Neutrophil (primary cell): ENCODE results near the gene GGT7.

Experiments
- H3K27ac ChIP-seq: fragments of 200-600 bp; sonication (generic); 2 replicates; pipeline ENCODE4 v1.5.1; 2016; ENCODE audit warnings: mild to moderate bottlenecking, moderate library complexity
- H3K27me3 ChIP-seq: fragments of 200-600 bp; sonication (generic); 2 replicates; pipeline ENCODE4 v1.6.0; 2016; ENCODE audit warnings: mild to moderate bottlenecking
- H3K36me3 ChIP-seq: fragments of 200-600 bp; sonication (generic); 2 replicates; pipeline ENCODE4 v1.5.1; 2017
- H3K4me1 ChIP-seq, 2 experiments: fragments of 200-600 bp in 1 of 2; sonication (generic) in 1 of 2; 1 replicate in 1 of 2; 2 replicates in 1 of 2; pipeline versions ENCODE4 v1.5.1 to v1.6.1; 2013 to 2016; ENCODE audit warnings: low read depth in 1 of 2, low read length in 1 of 2, mild to moderate bottlenecking in 1 of 2, moderate library complexity in 1 of 2; ENCODE audit not compliant: control insufficient read depth in 1 of 2, insufficient read depth in 1 of 2
- H3K4me3 ChIP-seq, 2 experiments: fragments of 200-600 bp in 1 of 2; sonication (generic) in 1 of 2; 1 replicate in 1 of 2; 2 replicates in 1 of 2; pipeline ENCODE4 v1.5.1; 2013 to 2016; ENCODE audit warnings: low read depth in 1 of 2, low read length in 1 of 2, mild to moderate bottlenecking in 1 of 2, moderate library complexity in 1 of 2
- H3K9me3 ChIP-seq: fragments of 200-600 bp; sonication (generic); 2 replicates; pipeline ENCODE4 v1.5.1; 2016
- CTCF ChIP-seq: fragments of 200-600 bp; sonication (generic); IDR thresholded peaks from 2 replicates; pipeline ENCODE4 v1.5.1; 2016; ENCODE audit warnings: antibody characterized with exemption

The GGT7 gene

GRCh38 chr20:34852298-34852697, 20.4 kb downstream of the GGT7 start:
- H3K4me3 ChIP-seq, result no peak overlapping the region

GRCh38 chr20:34850969-34851368, 21.7 kb downstream of the GGT7 start:
- Histone ChIP-seq H3K4me3 (no peak overlapping the region), H3K27ac (no peak overlapping the region), H3K4me1 (no peaks in the 10 kb centered on the region), H3K9me3 (no peaks in the 10 kb centered on the region), H3K27me3 (no peaks in the 10 kb centered on the region), H3K36me3 (no peaks in the 10 kb centered on the region)
- TF ChIP-seq CTCF, result no peak

More at GRCh38 chr20:34852298-34852697, 20.4 kb downstream of the GGT7 start:
- no peaks in the 10 kb centered on the region for H3K9me3 ChIP-seq
- no peaks in the 10 kb centered on the region for H3K36me3 ChIP-seq
- H3K27ac ChIP-seq, result no peak overlapping the region
- TF ChIP-seq CTCF, result no peak
- H3K27me3 ChIP-seq, result no peaks in the 10 kb centered on the region
- H3K4me1 ChIP-seq, result no peaks in the 10 kb centered on the region

- Histone ChIP-seq H3K27ac (no peak overlapping the region), H3K36me3 (no peaks in the 10 kb centered on the region), H3K27me3 (no peaks in the 10 kb centered on the region), H3K4me1 (no peaks in the 10 kb centered on the region), H3K4me3 (no peak overlapping the region), H3K9me3 (no peaks in the 10 kb centered on the region)
- no peak for TF ChIP-seq CTCF
Observed at GRCh38 chr20:34849778-34850177, 22.9 kb downstream of the GGT7 start.

- H3K9me3 ChIP-seq, result no peaks in the 10 kb centered on the region
- H3K4me3 ChIP-seq, result no peak overlapping the region
- H3K27ac ChIP-seq, result no peak overlapping the region
- H3K27me3 ChIP-seq, result no peaks in the 10 kb centered on the region
- H3K4me1 ChIP-seq, result no peaks in the 10 kb centered on the region
- no peaks in the 10 kb centered on the region for H3K36me3 ChIP-seq
- TF ChIP-seq CTCF, result no peak
Observed at GRCh38 chr20:34848597-34848996, 24.1 kb downstream of the GGT7 start.

DNA sequence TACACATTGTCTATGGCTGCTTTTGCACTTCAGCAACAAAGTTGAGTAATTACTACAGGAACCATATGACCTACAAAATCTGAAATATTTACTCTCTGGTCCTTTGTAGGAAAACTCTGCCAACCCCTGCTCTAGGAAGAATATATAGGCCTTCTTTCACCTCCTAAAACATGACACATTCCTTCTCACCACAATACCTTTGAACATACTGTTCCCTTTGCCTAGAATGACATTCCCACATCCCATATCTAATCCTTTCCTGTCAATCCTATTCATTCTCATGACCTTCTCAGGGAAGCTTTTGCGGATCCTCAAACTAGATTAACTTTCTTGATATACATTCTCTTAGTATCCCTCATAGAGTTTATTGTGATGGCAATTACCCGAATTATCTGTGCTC, 29.2 kb downstream of the GGT7 start:
- no peak for TF ChIP-seq CTCF
- Histone ChIP-seq H3K27ac (no peak overlapping the region), H3K9me3 (no peaks in the 10 kb centered on the region), H3K27me3 (peaks cover 4% of the 10 kb centered on the region), H3K4me3 (no peak overlapping the region), H3K4me1 (no peaks in the 10 kb centered on the region), H3K36me3 (no peaks in the 10 kb centered on the region)

- no peak for TF ChIP-seq CTCF
- Histone ChIP-seq H3K36me3 (no peaks in the 10 kb centered on the region), H3K4me3 (no peak overlapping the region), H3K4me1 (no peaks in the 10 kb centered on the region), H3K9me3 (no peaks in the 10 kb centered on the region), H3K27ac (no peak overlapping the region), H3K27me3 (peaks cover 7% of the 10 kb centered on the region)
Observed at GRCh38 chr20:34842143-34842542, 30.5 kb downstream of the GGT7 start.
